Activated T-cell treated with anti-CD3 and anti-CD28 coated beads for 24 hours (primary cell): Measurements from ENCODE around the gene ADGRG1.

Source experiments
- DNase-seq: peaks from one replicate; pipeline ENCODE4 v3.0.0-alpha.2; 2020; ENCODE audit warnings: low read depth

The ADGRG1 gene

GRCh38 chr16:57635266-57636097, 7.1 kb downstream of the ADGRG1 start:
- DNase-seq, result no peak

DNA sequence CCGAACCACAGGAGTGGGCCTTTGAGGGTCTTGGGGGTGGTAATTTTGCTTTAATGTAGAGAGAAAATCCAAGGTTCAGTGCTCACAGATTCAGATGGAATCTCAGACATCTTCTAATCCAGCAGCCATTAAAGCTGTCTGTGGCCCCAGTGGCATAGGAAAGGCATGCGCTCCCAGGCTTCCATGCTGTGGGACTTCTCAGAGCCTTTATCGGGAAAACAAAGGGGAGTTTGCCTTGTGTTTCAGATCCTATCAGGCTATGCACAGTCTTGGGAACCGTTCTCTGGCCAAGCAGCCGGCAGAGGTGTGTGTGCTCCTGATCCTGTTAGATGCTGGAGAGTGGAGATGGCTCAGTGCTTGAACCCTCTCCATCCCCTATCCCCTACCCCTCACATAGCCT, 7.8 kb downstream of the ADGRG1 start:
- no peak for DNase-seq

GRCh38 chr16:57637020-57637419, 8.6 kb downstream of the ADGRG1 start:
- no peak for DNase-seq

- no peak for DNase-seq
These were observed 9.0 kb downstream of the ADGRG1 start for GRCh38 chr16:57637424-57637823.

- no peak for DNase-seq
These were observed 9.5 kb downstream of the ADGRG1 start for GRCh38 chr16:57637965-57638364.

DNA sequence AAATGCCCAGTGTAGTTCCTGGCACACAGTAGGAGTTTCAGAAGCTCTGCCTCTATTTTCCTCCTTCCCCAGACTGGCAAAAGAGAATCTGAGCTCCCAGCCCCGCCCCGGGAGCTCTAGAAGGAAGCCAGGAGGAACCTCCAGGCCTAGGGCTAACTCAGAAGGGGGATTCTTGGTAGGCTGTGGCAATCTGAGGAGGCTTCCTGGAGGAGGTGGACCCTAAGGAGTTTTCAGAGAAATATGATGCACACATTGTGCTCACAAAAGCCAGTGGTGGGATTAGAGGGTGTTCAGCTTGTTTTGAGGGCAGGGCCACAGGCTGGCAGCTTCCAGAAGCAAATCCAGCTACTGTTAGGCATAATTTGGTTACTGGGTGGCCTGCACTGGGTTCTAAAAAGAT, 10.0 kb downstream of the ADGRG1 start:
- DNase-seq, result no peak

DNA sequence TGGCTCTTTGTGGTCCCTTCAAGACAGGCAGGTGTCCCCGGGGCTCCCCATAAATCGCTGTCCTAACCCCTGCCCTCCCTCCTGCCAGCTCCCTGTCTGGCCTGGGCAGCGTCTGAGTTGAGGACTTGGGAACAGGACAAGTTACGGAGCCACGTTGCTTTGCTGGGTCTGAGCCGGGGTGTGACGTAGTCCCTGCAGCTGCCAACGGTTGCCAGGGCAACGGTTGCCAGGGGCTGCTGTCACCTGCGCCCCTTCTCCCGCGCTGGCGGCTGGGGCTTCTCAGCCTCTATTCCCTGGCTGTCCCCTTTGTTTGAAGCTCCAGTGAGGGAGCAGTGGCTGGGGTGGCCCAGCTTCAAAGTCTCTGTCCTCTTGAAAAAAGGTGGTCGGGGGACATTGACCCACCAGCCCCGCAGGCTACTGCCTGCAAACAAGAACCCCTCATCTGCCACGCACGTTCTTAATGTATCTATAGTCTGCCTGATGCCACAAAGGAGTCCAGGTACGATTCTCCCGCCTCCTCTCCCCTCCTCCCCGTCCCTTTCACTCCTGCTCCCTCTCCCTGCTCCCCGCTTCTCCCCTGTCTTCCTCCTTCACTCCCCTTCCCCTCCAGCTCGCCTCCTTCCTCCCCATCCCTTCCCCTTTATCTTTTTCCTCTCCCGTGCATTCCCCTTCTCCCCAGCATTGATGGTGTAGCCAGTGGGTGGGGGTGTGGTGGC, 10.9 kb downstream of the ADGRG1 start:
- no peak for DNase-seq

DNA sequence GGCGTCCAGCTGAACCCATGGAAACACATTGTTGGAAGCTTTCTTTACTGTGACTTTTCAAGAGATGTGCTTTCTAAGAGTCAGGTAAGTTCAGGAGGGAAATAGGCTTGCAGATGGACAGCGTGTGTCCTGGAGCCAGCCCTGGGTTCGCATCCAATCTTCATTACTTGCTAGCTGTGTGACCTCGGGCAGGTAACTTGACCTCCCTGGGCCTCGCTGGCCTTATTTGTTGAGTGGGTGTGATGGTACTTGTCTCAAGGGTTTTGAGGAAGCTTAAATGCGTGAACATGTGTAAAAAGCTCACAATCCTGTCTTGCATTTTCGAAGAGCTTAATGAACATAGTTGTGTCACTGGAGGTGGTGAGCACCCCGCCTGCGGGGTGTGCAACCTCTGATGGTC, 11.8 kb downstream of the ADGRG1 start:
- DNase-seq, result no peak

DNA sequence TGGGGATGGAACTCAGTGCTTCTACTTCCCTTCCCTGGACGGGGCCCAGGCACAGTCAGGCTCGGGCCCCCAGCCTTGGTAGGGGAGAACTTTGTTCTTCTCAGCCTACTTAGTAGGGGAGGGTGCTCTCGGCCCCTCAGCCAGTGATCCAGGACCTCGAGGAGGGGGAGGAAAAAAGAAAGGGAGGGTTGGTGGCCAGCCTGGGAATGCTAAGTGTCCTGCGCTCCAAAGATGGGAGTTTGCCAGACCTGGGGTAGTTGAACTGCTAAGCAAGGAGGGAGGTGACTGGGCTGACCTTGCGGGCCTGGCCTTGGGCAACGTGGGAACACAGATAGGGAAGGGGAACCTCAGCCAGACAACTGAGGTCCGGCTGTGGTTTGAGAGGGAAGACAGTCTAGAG, 12.2 kb downstream of the ADGRG1 start:
- DNase-seq, result no peak

DNA sequence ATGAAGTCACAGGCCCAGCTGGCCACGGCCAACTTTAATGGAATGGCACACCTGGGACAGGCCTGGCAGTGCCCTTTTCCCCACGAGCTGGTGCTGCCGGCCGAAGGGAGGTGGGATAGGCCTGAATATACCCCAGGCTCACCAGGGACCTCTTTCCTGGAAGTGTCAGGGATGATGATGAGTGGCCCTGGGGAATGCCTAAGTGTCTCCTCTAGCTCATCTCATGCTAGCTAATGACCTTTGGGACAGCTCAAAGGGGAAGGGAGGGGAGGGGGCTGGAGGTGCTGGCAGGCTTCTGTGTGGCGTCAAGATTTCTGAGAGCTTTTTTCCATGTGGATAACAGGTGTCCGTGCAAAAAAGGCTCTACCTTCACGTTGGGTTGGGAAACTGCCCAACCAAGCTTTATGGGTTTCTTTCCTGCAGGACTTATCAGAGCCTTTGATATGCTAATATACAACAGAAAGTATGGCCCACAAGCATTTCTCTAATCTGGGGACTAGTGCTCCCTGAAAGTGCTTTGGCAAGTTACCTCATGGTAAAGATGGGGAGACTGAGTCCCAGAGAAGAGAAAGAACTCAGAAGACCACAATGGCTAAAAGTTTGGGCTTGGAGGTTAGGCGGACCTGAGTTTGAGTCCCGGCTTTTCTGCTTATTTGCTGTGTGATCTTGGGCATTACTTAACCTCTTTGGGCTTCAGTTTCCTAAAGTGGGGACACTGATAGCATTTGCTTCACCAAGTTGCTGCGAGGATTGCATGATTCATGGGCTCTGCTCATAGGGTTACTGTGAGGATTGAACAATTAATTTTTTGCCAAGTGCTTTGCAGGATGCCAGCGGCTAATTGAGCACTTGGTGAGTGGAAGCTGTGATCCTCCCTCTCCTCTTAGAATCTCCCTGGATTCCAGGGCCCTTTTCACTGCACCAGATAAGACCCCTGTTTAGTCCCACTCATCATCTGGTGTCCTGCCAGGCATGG, 14.0 kb downstream of the ADGRG1 start:
- DNase-seq, result no peak

- DNase-seq, result no peak
These were observed 14.9 kb downstream of the ADGRG1 start for GRCh38 chr16:57643147-57643874.

DNA sequence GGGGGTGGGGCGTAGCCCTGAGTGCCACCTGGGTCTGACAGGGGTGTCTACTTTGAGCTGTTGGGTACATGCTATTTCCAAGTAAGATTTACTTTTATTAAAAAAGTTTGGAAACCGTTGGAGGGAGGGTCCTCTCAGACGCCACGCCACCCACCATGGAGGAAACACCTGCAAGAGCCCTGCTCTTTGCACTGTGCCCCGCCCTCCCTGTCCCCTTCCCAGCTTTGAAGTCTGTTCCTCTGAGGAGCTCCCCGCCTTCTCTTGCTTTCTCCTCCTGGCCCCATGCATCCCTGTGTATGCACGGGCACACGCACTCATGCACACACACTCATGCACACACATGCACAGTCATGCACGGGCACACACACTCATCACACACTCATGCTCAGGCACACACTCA, 15.5 kb downstream of the ADGRG1 start:
- no peak for DNase-seq

DNA sequence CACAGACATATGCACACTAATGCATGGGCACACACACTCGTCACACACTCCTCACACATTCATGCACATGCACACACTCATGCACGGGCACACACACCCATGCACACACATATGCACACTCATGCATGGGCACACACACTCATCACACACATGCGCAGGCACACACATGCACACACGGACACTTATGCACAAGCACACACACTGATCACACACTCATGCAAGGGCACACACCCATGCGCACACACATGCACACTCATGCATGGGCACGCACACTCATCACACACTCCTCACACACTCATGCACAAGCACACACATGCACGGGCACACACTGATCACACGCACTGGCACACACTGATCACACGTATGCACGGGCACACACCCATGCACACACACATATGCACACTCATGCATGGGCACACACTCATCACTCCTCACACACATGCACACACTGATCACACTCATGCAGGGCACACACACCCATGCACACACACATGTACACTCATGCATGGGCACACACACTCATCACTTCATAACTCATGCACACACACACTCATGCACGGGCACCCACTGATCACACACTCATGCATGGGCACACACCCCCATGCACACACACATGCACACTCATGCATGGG, 16.1 kb downstream of the ADGRG1 start:
- DNase-seq, result no peak

DNA sequence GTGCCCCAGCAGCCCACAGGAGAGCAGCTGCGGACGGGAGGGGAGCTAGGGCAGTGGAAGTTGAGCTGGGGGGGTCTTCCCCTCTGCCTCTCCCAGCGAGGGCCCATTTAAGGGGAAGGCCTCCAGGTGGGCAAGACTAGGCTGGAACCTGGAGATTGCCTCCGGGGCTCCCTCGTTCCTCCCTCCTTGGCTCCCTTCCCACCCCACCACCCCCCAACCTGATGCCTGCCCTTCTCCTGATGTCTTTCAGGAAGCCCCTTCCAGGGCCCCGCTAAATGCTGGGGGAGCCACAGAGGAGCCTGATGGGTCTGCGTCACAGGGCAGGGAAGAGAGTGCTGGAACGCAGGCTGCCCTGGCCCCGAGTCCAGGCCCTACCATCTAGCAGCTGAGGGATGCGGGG, 16.7 kb downstream of the ADGRG1 start:
- DNase-seq, result no peak

- no peak for DNase-seq
These were observed 17.4 kb downstream of the ADGRG1 start for GRCh38 chr16:57645691-57646387.

GRCh38 chr16:57646388-57647039, 18.1 kb downstream of the ADGRG1 start:
- no peak for DNase-seq

- no peak for DNase-seq
These were observed 18.9 kb downstream of the ADGRG1 start for GRCh38 chr16:57647136-57647875.

DNA sequence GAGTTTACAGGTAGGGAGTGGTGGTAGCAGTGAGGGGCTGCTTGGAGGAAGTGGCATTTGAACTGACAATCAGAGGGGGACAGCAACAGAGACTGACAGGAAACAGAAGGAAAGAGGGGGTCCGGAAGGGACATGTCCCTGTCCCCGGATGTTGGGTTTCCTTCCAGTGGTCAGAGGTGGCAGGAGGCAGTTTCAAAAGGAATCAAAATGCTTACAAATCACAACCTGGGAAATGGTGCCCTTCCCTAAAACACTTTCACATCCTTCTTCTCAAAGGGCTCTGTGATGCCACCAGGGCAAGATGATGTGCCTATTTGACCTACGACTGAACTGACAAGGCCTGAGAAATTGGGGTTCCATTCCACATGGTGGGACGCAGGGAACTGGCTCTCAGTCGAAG, 19.7 kb downstream of the ADGRG1 start:
- DNase-seq, result no peak
